ENCODE results near the gene CIT.

The CIT gene

GRCh38 chr12:119692997-119693396 lies 184.1 kb downstream of the CIT start:
- no peak for DNase-seq

GRCh38 chr12:119692410-119692809 lies 184.7 kb downstream of the CIT start:
- no peak for DNase-seq

- DNase-seq = no peak
Observed at GRCh38 chr12:119691202-119691810, 185.8 kb downstream of the CIT start.

- no peak for DNase-seq
Observed at GRCh38 chr12:119689935-119690500, 187.1 kb downstream of the CIT start.

- no peak for DNase-seq
Observed at GRCh38 chr12:119687879-119688278, 189.2 kb downstream of the CIT start.

GRCh38 chr12:119687406-119687805 lies 189.7 kb downstream of the CIT start:
- DNase-seq = no peak

GRCh38 chr12:119686776-119687175 lies 190.3 kb downstream of the CIT start:
- DNase-seq = no peak

- DNase-seq = no peak
Observed at GRCh38 chr12:119686355-119686754, 190.8 kb downstream of the CIT start.

- DNase-seq = no peak
Observed at GRCh38 chr12:119685375-119685774, 191.7 kb downstream of the CIT start.

- no peak for DNase-seq
Observed at GRCh38 chr12:119684711-119685369, 192.3 kb downstream of the CIT start.

GRCh38 chr12:119683816-119684215 lies 193.3 kb downstream of the CIT start:
- DNase-seq = no peak

- DNase-seq = no peak
Observed at GRCh38 chr12:119683413-119683812, 193.7 kb downstream of the CIT start.

GRCh38 chr12:119682639-119683252 lies 194.4 kb downstream of the CIT start:
- no peak for DNase-seq

GRCh38 chr12:119681728-119682638 lies 195.1 kb downstream of the CIT start:
- no peak for DNase-seq

GRCh38 chr12:119681111-119681510 lies 196.0 kb downstream of the CIT start:
- DNase-seq = no peak

GRCh38 chr12:119679490-119679889 lies 197.6 kb downstream of the CIT start:
- no peak for DNase-seq

- no peak for DNase-seq
Observed at GRCh38 chr12:119679081-119679480, 198.0 kb downstream of the CIT start.

GRCh38 chr12:119678459-119678858 lies 198.7 kb downstream of the CIT start:
- no peak for DNase-seq

- no peak for DNase-seq
Observed at GRCh38 chr12:119676573-119676972, 200.5 kb downstream of the CIT start.

- no peak for DNase-seq
Observed at GRCh38 chr12:119676022-119676421, 201.1 kb downstream of the CIT start.

- no peak for DNase-seq
Observed at GRCh38 chr12:119674560-119674959, 202.6 kb downstream of the CIT start.

GRCh38 chr12:119673634-119674033 lies 203.5 kb downstream of the CIT start:
- no peak for DNase-seq

- no peak for DNase-seq
Observed at GRCh38 chr12:119672194-119672593, 204.9 kb downstream of the CIT start.

Data from hippocampal formation (tissue), 2 donors.